ENCODE data around the gene ATP8B4. TPM values are rescaled to one million over a fixed set of nuclear protein-coding genes. Genes with fewer than 3 reads are reported as not detected.
"Not testable (repeated sequence)": the region's sequence is repeated elsewhere in the genome, so short reads cannot be mapped to it uniquely, and the experiment has no call there.

The ATP8B4 gene
- total RNA-seq, 6 experiments from 2014 or later: 4.5 to 10.1 (median 6.7) TPM

- intact Hi-C loops (cut with DNase I): no loop called here
Observed at GRCh38 chr15:50106457-50106856, 12.6 kb downstream of the ATP8B4 start.

DNA sequence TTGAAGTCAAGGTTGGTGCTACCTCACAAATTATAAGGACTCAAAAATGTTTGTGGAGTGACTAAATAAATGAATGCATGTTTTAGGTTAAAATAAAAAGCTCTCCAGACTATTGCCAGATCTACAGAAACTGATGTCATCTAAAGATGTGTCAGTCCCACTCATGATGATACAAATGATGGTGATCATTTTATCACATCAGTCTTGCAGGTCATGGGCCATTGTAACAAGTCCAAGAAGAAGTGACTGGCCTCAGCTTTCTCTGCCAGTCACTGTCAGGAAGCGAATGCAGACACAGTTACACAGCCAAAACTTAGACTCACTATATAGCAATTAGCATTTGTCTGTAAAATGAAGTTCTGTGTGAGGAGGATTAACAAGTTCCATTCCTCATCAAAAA, 18.5 kb downstream of the ATP8B4 start:
- no peaks in the 10 kb centered on the region for H3K4me1 ChIP-seq
- H3K4me3 ChIP-seq: no peak overlapping the region
- no peaks in the 10 kb centered on the region for H3K27me3 ChIP-seq
- no peak overlapping the region for H3K27ac ChIP-seq
- no peak for DNase-seq
- no peaks in the 10 kb centered on the region for H3K9me3 ChIP-seq
- TF ChIP-seq, protein P1, sequence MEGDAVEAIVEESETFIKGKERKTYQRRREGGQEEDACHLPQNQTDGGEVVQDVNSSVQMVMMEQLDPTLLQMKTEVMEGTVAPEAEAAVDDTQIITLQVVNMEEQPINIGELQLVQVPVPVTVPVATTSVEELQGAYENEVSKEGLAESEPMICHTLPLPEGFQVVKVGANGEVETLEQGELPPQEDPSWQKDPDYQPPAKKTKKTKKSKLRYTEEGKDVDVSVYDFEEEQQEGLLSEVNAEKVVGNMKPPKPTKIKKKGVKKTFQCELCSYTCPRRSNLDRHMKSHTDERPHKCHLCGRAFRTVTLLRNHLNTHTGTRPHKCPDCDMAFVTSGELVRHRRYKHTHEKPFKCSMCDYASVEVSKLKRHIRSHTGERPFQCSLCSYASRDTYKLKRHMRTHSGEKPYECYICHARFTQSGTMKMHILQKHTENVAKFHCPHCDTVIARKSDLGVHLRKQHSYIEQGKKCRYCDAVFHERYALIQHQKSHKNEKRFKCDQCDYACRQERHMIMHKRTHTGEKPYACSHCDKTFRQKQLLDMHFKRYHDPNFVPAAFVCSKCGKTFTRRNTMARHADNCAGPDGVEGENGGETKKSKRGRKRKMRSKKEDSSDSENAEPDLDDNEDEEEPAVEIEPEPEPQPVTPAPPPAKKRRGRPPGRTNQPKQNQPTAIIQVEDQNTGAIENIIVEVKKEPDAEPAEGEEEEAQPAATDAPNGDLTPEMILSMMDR (IDR thresholded peaks at IDR 0.05): no peak
- TF ChIP-seq POLR2A (IDR thresholded peaks at IDR 0.05): no peak
- ATAC-seq: no peak
- no peaks in the 10 kb centered on the region for H3K36me3 ChIP-seq
- WGBS (ENCODE audit: insufficient coverage, low coverage, low lambda C conversion rate, missing lambda C conversion rate): 75% methylated on average over 1 of the region's 1 CpG
- intact Hi-C loops (cut with DNase I): no loop called here

More at GRCh38 chr15:50106457-50106856, 12.6 kb downstream of the ATP8B4 start:
- Histone ChIP-seq H3K4me3 (no peak overlapping the region), H3K36me3 (no peaks in the 10 kb centered on the region), H3K4me1 (peaks cover 0 to 12% (median 0%) of the 10 kb centered on the region in 4 donors), H3K9me3 (no peaks in the 10 kb centered on the region), H3K27ac (no peak overlapping the region), H3K27me3 (no peaks in the 10 kb centered on the region)
- no peak for DNase-seq
- ATAC-seq: no peak
- 78% methylated on average over 5 of the region's 5 CpGs for WGBS (ENCODE audit: insufficient coverage, low coverage, low lambda C conversion rate, missing lambda C conversion rate)
- TF ChIP-seq, protein P1 (IDR thresholded peaks at IDR 0.05): no peak
- TF ChIP-seq POLR2A (IDR thresholded peaks at IDR 0.05): no peak

GRCh38 chr15:50098545-50098944, 20.5 kb downstream of the ATP8B4 start:
- Histone ChIP-seq H3K36me3 (no peaks in the 10 kb centered on the region), H3K4me1 (no peaks in the 10 kb centered on the region), H3K4me3 (no peak overlapping the region), H3K27ac (no peak overlapping the region), H3K9me3 (no peaks in the 10 kb centered on the region), H3K27me3 (no peaks in the 10 kb centered on the region)
- intact Hi-C loops (cut with DNase I): no loop called here
- ATAC-seq (no peak), DNase-seq (no peak)
- no peak for TF ChIP-seq POLR2A (IDR thresholded peaks at IDR 0.05)
- TF ChIP-seq, protein P1 (IDR thresholded peaks at IDR 0.05): no peak

DNA sequence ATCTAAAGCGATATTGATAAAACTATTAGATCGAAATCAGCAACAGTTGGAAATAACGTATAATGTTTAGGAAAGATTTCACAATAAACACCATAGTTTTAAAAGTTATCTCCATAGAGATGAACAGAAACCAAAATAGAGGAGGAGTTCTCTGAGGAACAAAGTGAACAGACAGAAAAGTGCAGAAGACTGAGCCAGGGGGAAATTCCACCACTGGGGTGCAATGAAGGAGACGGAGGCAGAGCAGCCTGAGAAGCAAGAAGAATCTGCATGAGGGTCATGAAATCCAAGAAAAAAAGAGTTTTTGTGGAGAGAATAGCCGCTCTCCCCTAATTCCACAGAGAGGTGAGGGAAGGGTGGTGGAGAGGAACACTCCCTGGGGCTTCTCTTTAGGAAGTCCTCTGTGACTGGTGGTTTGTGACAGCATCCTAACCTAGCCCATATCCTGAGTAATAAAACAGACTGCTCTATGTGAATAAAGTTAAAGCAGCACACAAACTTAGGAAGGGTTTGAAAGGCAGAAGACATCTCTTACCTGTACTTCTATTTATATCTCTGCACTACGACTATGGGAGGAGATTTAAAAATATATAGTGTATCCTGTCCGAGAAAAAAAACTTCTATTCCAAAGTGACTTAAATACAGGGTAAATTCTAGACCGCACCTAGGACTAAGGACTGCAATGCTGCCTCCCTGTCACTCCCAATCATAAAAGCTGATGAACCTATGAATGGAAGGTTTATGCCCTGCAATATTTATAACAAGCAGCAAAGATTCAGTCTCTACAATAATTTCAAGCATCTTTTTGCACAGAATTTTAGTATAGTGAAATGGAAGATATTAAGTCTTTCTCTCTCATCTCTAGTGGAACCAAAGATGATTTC, 22.9 kb downstream of the ATP8B4 start:
- no peak for TF ChIP-seq POLR2A (IDR thresholded peaks at IDR 0.05)
- TF ChIP-seq, protein P1 (IDR thresholded peaks at IDR 0.05): no peak
- Histone ChIP-seq H3K27me3 (no peaks in the 10 kb centered on the region), H3K9me3 (no peaks in the 10 kb centered on the region), H3K36me3 (no peaks in the 10 kb centered on the region), H3K27ac (no peak overlapping the region), H3K4me1 (no peaks in the 10 kb centered on the region), H3K4me3 (no peak overlapping the region)
- WGBS (ENCODE audit: insufficient coverage, low coverage, low lambda C conversion rate, missing lambda C conversion rate): 63% methylated on average over 8 of the region's 8 CpGs
- DNase-seq (no peak), ATAC-seq (no peak)
- intact Hi-C loops (cut with DNase I): no loop called here

DNA sequence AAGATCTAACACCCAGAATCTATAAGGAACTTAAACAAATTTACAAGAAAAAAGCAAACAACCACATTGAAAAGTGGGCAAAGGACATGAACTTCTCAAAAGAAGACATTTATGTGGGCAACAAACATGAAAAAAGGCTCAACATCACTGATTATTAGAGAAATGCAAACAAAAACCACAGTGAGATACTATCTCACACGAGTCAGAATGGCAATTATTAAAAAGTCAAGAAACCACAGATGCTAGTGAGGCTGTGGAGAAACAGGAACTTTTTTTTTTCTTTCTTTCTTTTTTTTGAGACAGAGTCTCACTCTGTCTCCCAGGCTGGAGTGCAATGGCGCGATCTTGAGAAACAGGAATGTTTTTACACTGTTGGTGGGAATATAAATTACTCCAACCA, 29.6 kb downstream of the ATP8B4 start:
- H3K4me3 ChIP-seq; H3K9me3 ChIP-seq; H3K27ac ChIP-seq; H3K36me3 ChIP-seq; ATAC-seq; H3K27me3 ChIP-seq; H3K4me1 ChIP-seq; DNase-seq; intact Hi-C loops (cut with DNase I): not testable (repeated sequence)
- 58% methylated on average over 3 of the region's 3 CpGs for WGBS (ENCODE audit: insufficient coverage, low coverage, low lambda C conversion rate, missing lambda C conversion rate)

Measured in right lobe of liver (tissue), 6 donors.